Nephron (organoid): ENCODE data around the gene OLA1.

Source experiments
- H3K27ac Mint-ChIP-seq, 3 experiments: 2 replicates each; pipeline ENCODE4 v1.8.0; 2020; ENCODE audit warnings: mixed read lengths in 3 of 3, mild to moderate bottlenecking in 2 of 3, moderate library complexity in 1 of 3
- H3K27me3 Mint-ChIP-seq: 2 replicates; pipeline ENCODE4 v1.8.0; 2021; ENCODE audit warnings: low read depth, mild to moderate bottlenecking, moderate library complexity, mixed read lengths
- H3K36me3 Mint-ChIP-seq: 2 replicates; pipeline ENCODE4 v1.8.0; 2020; ENCODE audit warnings: low read depth, mixed read lengths
- H3K4me1 Mint-ChIP-seq: 2 replicates; pipeline ENCODE4 v1.8.0; 2020; ENCODE audit warnings: mixed read lengths
- H3K4me3 Mint-ChIP-seq, 3 experiments: 2 replicates each; pipeline ENCODE4 v1.8.0; 2020; ENCODE audit warnings: mild to moderate bottlenecking in 3 of 3, mixed read lengths in 3 of 3, moderate library complexity in 2 of 3
- H3K9me3 Mint-ChIP-seq: 2 replicates; pipeline ENCODE4 v1.8.0; 2020; ENCODE audit warnings: mixed read lengths
- TF ChIP-seq, protein P1 (sequence below), 3 experiments: fragments of 200-600 bp; sonication (generic); IDR thresholded peaks; one replicate each; pipeline ENCODE4 v1.5.0; 2021; ENCODE audit warnings: antibody characterized with exemption in 3 of 3; ENCODE audit not compliant: unreplicated experiment in 3 of 3

OLA1 gene

DNA sequence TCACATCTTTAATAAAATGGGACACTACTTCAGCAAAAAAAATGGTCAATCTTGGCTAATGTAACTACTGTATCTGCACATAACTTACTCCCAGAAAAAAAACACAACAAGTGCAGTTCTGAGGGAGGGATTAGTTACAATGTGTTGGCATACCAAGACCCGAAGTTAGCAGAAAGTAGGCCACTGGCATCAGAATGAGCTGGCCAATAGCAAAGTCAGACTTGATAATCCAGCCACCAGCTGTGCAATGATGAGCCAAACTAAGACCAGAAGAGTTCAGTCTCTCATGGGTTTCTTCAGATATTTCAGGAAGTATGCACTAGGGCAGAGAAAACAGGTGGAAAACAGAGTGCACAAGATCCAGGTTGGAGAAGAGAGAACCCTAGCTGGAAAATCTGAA is 65.3 kb downstream of the OLA1 start:
- Mint-ChIP-seq H3K36me3 (peaks cover 5% of the 10 kb centered on the region), H3K27me3 (no peaks in the 10 kb centered on the region), H3K27ac (no peak overlapping the region), H3K4me3 (no peak overlapping the region), H3K4me1 (no peaks in the 10 kb centered on the region), H3K9me3 (no peaks in the 10 kb centered on the region)
- TF ChIP-seq, protein P1, sequence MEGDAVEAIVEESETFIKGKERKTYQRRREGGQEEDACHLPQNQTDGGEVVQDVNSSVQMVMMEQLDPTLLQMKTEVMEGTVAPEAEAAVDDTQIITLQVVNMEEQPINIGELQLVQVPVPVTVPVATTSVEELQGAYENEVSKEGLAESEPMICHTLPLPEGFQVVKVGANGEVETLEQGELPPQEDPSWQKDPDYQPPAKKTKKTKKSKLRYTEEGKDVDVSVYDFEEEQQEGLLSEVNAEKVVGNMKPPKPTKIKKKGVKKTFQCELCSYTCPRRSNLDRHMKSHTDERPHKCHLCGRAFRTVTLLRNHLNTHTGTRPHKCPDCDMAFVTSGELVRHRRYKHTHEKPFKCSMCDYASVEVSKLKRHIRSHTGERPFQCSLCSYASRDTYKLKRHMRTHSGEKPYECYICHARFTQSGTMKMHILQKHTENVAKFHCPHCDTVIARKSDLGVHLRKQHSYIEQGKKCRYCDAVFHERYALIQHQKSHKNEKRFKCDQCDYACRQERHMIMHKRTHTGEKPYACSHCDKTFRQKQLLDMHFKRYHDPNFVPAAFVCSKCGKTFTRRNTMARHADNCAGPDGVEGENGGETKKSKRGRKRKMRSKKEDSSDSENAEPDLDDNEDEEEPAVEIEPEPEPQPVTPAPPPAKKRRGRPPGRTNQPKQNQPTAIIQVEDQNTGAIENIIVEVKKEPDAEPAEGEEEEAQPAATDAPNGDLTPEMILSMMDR (IDR thresholded peaks at IDR 0.05; ENCODE audit: unreplicated experiment in 3 of 3) = no peak

DNA sequence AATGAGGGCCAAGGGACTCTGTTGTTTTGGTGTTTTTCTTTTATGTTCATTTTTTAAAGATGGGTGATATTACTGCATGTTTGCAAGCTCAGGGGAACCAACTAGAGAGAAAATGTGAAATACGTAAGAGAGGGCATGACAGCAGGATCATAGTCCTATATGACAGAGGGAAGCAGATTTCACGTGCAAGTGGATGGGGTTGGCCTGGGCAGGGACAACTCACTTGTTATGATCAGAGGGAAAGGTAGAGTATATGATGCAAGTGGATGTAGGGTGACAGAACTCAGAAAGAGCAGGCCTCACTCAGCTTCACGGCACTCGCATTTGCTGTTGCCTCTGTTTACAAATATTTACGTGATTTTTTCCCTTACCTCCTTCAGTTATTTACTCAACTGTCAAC is 67.0 kb downstream of the OLA1 start:
- Mint-ChIP-seq H3K4me3 (no peak overlapping the region), H3K27me3 (no peaks in the 10 kb centered on the region), H3K9me3 (no peaks in the 10 kb centered on the region)

DNA sequence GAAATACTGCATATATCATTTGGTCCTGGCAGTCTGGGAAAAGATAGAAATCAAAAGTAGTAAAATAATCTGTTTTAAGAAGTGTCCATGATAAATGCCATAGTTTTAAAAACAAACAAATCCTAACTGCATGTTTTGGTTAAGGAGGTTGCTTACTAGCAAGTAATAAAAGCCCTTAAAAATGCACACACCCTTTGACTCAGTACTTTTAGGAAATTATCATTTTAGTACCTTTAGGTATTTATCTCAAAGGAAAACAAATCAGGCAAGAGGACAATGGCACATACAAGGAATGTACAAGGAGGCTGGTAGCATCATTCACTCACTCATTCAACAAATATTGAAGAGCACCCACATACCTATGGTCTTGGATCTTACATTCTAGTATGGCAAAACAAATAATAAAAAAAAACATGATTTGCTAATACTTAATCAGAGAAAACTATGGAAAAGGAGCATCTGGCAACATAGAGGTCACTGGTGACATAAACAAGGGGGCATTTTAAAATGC is 67.6 kb downstream of the OLA1 start:
- TF ChIP-seq, protein P1 (IDR thresholded peaks at IDR 0.05; ENCODE audit: unreplicated experiment in 3 of 3) = no peak
- H3K4me3 Mint-ChIP-seq = no peak overlapping the region
- H3K9me3 Mint-ChIP-seq = peaks cover under 1% of the 10 kb centered on the region
- H3K27ac Mint-ChIP-seq = peak overlapping the region in 1 of 3 experiments; percentile 13
- H3K36me3 Mint-ChIP-seq = peaks cover 13% of the 10 kb centered on the region
- no peaks in the 10 kb centered on the region for H3K4me1 Mint-ChIP-seq
- H3K27me3 Mint-ChIP-seq = no peaks in the 10 kb centered on the region

More for the DNA sequence above, 67.0 kb downstream of the OLA1 start:
- H3K27ac Mint-ChIP-seq = no peak overlapping the region
- peaks cover 10% of the 10 kb centered on the region for H3K36me3 Mint-ChIP-seq
- TF ChIP-seq, protein P1 (IDR thresholded peaks at IDR 0.05; ENCODE audit: unreplicated experiment in 3 of 3) = no peak
- H3K4me1 Mint-ChIP-seq = no peaks in the 10 kb centered on the region

- Mint-ChIP-seq H3K9me3 (peaks cover 3% of the 10 kb centered on the region), H3K36me3 (peaks cover 17% of the 10 kb centered on the region), H3K4me3 (no peak overlapping the region), H3K27me3 (no peaks in the 10 kb centered on the region), H3K27ac (peak overlapping the region in 1 of 3 experiments; percentile 13), H3K4me1 (no peaks in the 10 kb centered on the region)
- TF ChIP-seq, protein P1 (IDR thresholded peaks at IDR 0.05; ENCODE audit: unreplicated experiment in 3 of 3) = peak in 1 of 3 experiments; percentile 13
Measured at GRCh38 chr2:174180165-174180724, 68.1 kb downstream of the OLA1 start.

DNA sequence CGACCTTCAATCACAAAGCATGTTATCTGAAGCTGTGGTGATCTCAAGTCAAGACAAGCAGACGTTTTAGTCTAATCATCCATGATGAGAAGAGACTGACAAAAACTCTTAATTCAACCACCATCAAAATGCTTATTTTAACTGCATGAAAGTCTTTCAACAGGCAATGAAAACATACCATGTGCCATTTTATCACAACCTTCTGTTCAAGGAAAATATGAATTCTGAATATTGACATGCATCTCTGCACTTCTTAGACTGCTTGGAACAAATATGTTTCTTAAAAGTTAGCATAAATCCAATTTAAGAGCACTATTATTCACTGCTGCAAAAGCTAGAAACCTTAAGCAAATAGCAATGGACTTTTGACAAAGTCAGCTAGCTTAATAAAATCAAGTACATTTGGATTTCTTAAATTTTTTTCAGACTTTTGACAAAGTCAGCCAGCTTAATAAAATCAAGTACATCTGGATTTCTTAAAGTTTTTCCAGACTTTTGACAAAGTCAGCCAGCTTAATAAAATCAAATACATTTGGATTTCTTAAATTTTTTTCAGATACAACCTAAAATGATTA is 70.9 kb downstream of the OLA1 start:
- Mint-ChIP-seq H3K4me3 (no peak overlapping the region), H3K36me3 (peaks cover 44% of the 10 kb centered on the region), H3K4me1 (no peaks in the 10 kb centered on the region), H3K27me3 (no peaks in the 10 kb centered on the region), H3K27ac (no peak overlapping the region), H3K9me3 (peaks cover 28% of the 10 kb centered on the region)
- TF ChIP-seq, protein P1 (IDR thresholded peaks at IDR 0.05; ENCODE audit: unreplicated experiment in 3 of 3) = no peak

DNA sequence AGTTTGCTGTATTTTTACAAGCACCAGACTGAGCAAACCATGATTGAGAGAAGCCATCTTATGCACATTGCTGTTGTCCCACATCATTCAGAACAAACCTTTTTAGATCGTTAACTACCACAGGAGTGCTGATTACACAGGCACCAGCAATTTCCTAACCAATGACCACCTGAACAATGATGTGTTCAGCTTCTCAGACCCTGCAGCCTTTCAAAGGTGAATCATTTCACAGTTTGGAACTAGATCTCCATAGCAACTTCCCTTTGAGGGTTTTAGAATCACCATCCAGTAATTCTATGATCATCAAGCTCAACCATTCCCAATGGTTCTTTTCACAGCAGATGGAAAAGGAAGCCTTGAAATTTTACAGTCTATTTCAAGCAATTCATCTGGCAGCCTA is 71.4 kb downstream of the OLA1 start:
- peaks cover 33% of the 10 kb centered on the region for H3K9me3 Mint-ChIP-seq
- no peaks in the 10 kb centered on the region for H3K4me1 Mint-ChIP-seq
- H3K36me3 Mint-ChIP-seq = peaks cover 48% of the 10 kb centered on the region
- H3K4me3 Mint-ChIP-seq = no peak overlapping the region
- TF ChIP-seq, protein P1 (IDR thresholded peaks at IDR 0.05; ENCODE audit: unreplicated experiment in 3 of 3) = no peak
- no peak overlapping the region for H3K27ac Mint-ChIP-seq
- H3K27me3 Mint-ChIP-seq = no peaks in the 10 kb centered on the region
